Neural cell (in vitro differentiated cells): ENCODE data around the gene COL5A1. TPM values are rescaled to one million over a fixed set of nuclear protein-coding genes. Genes with fewer than 3 reads are reported as not detected.

Experiments used
- H2AFZ ChIP-seq: fragments of 200-600, 300-800 bp; sonication (generic), shearing (Covaris generic); 2 replicates; pipeline ENCODE4 v1.6.0; 2014; ENCODE audit warnings: low read depth, mild to moderate bottlenecking, antibody characterized with exemption, low read length, moderate library complexity
- H3F3A ChIP-seq: fragments of 200-600 bp; shearing (Covaris generic); 2 replicates; pipeline ENCODE4 v1.6.1; 2016; ENCODE audit warnings: mild to moderate bottlenecking, moderate library complexity, mixed read lengths, antibody characterized with exemption, low read length; ENCODE audit not compliant: insufficient read depth, poor library complexity, severe bottlenecking
- H3K27ac ChIP-seq: fragments of 200-600, 300-800 bp; sonication (generic), shearing (Covaris generic); 2 replicates; pipeline ENCODE4 v1.5.1; 2014; ENCODE audit warnings: mild to moderate bottlenecking, low read length, moderate library complexity
- H3K27me3 ChIP-seq: fragments of 300-800, 200-600 bp; sonication (generic), shearing (Covaris generic); 2 replicates; pipeline ENCODE4 v1.6.0; 2014; ENCODE audit warnings: mild to moderate bottlenecking, low read depth, low read length, moderate library complexity; ENCODE audit not compliant: insufficient read depth
- H3K36me3 ChIP-seq: fragments of 300-800, 200-600 bp; sonication (generic), shearing (Covaris generic); 2 replicates; pipeline ENCODE4 v1.5.1; 2014; ENCODE audit warnings: mild to moderate bottlenecking, antibody characterized with exemption, low read length, moderate library complexity; ENCODE audit not compliant: insufficient read depth
- H3K4me2 ChIP-seq: fragments of 300-800, 200-600 bp; sonication (generic), shearing (Covaris generic); 2 replicates; pipeline ENCODE4 v1.6.0; 2014; ENCODE audit warnings: mild to moderate bottlenecking, low read length
- H3K4me3 ChIP-seq: fragments of 300-800, 200-600 bp; sonication (generic), shearing (Covaris generic); 2 replicates; pipeline ENCODE4 v1.5.1; 2014; ENCODE audit warnings: mild to moderate bottlenecking, low read length, moderate library complexity
- H3K79me2 ChIP-seq: fragments of 200-600 bp; shearing (Covaris generic); replicated peaks from 2 replicates; pipeline ENCODE4 v1.6.0; 2014; ENCODE audit warnings: mild to moderate bottlenecking, low read length, moderate library complexity; ENCODE audit not compliant: insufficient read depth
- H3K9ac ChIP-seq: fragments of 300-800, 200-600 bp; sonication (generic), shearing (Covaris generic); 2 replicates; pipeline ENCODE4 v1.6.1; 2016; ENCODE audit warnings: mild to moderate bottlenecking, low read length, mixed read lengths
- H3K9me2 ChIP-seq: fragments of 200-600 bp; shearing (Covaris generic); 2 replicates; pipeline ENCODE4 v1.6.1; 2016; ENCODE audit warnings: mild to moderate bottlenecking, low read length, mixed read lengths; ENCODE audit not compliant: insufficient read depth
- H3K9me3 ChIP-seq: fragments of 200-600, 300-800 bp; sonication (generic), shearing (Covaris generic); 2 replicates; pipeline ENCODE4 v1.6.1; 2016; ENCODE audit warnings: mild to moderate bottlenecking, mixed run types, low read length, moderate library complexity, mixed read lengths
- H4K20me1 ChIP-seq: fragments of 200-600 bp; shearing (Covaris generic); 2 replicates; pipeline ENCODE4 v1.6.1; 2016; ENCODE audit warnings: mild to moderate bottlenecking, mixed run types; ENCODE audit not compliant: insufficient read depth
- EP300 ChIP-seq: fragments of 450-650 bp; conservative IDR thresholded peaks from 2 replicates; pipeline ENCODE4 v1.6.1; 2014; ENCODE audit warnings: antibody characterized with exemption, mild to moderate bottlenecking, moderate library complexity; ENCODE audit not compliant: poor library complexity, severe bottlenecking
- EZH2 ChIP-seq: fragments of 200-600, 300-800 bp; shearing (Covaris generic), sonication (generic); IDR thresholded peaks from 2 replicates; pipeline ENCODE4 v1.6.1; 2014; ENCODE audit warnings: antibody characterized with exemption, low read length, borderline replicate concordance, mild to moderate bottlenecking; ENCODE audit not compliant: insufficient read depth, poor library complexity, severe bottlenecking
- MXI1 ChIP-seq: fragments of 450-650 bp; conservative IDR thresholded peaks from 2 replicates; pipeline ENCODE4 v1.6.1; 2014; ENCODE audit warnings: antibody characterized with exemption, mild to moderate bottlenecking; ENCODE audit not compliant: poor library complexity, severe bottlenecking
- POLR2AphosphoS5 ChIP-seq: IDR thresholded peaks from 2 replicates; pipeline ENCODE4 v1.6.1; 2012
- RAD21 ChIP-seq: fragments of 450-650 bp; conservative IDR thresholded peaks from 2 replicates; pipeline ENCODE4 v1.6.1; 2014; ENCODE audit warnings: antibody characterized with exemption, mild to moderate bottlenecking, moderate library complexity
- SMC3 ChIP-seq: fragments of 450-650 bp; conservative IDR thresholded peaks from 2 replicates; pipeline ENCODE4 v1.6.1; 2014; ENCODE audit warnings: antibody characterized with exemption, mild to moderate bottlenecking, moderate library complexity; ENCODE audit not compliant: poor library complexity
- TAF1 ChIP-seq: IDR thresholded peaks from 2 replicates; pipeline ENCODE4 v1.6.1; 2012; ENCODE audit warnings: low read depth
- polyA plus RNA-seq: library from polyadenylated mRNA; depleted of rRNA; stranded (reverse); fragments of >200 nt; gene quantifications from 2 replicates; pipeline ENCODE4 v1.2.3, GENCODE V29; 2014
- TF ChIP-seq, protein P1 (sequence below): IDR thresholded peaks from 2 replicates; pipeline ENCODE4 v1.6.1; 2012; ENCODE audit warnings: borderline replicate concordance
- TF ChIP-seq, protein P2 (sequence below): fragments of 450-650 bp; IDR thresholded peaks from 2 replicates; pipeline ENCODE4 v1.5.1; 2014; ENCODE audit warnings: antibody characterized with exemption, mild to moderate bottlenecking, moderate library complexity; ENCODE audit not compliant: poor library complexity, severe bottlenecking

The COL5A1 gene
- polyA plus RNA-seq, 1 donor from 2014 or later = not detected

DNA sequence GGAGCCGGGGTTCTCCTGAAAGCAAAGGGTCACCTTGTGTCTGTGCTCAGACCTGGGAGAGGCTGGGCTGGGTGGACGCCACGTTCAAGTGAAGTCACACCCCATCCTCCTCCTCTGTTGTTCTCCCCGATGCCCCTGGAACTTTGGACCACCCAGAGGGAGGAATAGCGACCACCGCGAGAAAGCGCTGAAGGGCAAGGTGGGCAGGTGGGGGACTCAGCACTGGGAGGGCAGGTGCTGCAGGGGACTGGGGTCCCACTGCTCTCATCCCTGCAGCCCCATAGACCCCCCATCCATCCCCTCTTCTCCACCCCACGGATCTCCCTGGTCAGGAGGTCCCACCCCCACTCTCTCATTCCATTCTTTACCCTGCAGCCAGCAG is 48.8 kb upstream of the COL5A1 start:
- Histone ChIP-seq H3K4me3 (no peak overlapping the region), H4K20me1 (no peaks in the 10 kb centered on the region), H3K4me2 (no peak overlapping the region), H3K27ac (no peak overlapping the region), H3F3A (no peaks in the 10 kb centered on the region), H3K9me3 (no peaks in the 10 kb centered on the region), H3K36me3 (no peaks in the 10 kb centered on the region), H3K9me2 (no peaks in the 10 kb centered on the region), H3K9ac (no peak overlapping the region), H3K79me2 (no peaks in the 10 kb centered on the region), H2AFZ (no peak overlapping the region), H3K27me3 (no peaks in the 10 kb centered on the region)
- TF ChIP-seq POLR2AphosphoS5 (no peak), EP300 (no peak), EZH2 (no peak), TAF1 (no peak), RAD21 (no peak), SMC3 (no peak), MXI1 (no peak)
- TF ChIP-seq, protein P1, sequence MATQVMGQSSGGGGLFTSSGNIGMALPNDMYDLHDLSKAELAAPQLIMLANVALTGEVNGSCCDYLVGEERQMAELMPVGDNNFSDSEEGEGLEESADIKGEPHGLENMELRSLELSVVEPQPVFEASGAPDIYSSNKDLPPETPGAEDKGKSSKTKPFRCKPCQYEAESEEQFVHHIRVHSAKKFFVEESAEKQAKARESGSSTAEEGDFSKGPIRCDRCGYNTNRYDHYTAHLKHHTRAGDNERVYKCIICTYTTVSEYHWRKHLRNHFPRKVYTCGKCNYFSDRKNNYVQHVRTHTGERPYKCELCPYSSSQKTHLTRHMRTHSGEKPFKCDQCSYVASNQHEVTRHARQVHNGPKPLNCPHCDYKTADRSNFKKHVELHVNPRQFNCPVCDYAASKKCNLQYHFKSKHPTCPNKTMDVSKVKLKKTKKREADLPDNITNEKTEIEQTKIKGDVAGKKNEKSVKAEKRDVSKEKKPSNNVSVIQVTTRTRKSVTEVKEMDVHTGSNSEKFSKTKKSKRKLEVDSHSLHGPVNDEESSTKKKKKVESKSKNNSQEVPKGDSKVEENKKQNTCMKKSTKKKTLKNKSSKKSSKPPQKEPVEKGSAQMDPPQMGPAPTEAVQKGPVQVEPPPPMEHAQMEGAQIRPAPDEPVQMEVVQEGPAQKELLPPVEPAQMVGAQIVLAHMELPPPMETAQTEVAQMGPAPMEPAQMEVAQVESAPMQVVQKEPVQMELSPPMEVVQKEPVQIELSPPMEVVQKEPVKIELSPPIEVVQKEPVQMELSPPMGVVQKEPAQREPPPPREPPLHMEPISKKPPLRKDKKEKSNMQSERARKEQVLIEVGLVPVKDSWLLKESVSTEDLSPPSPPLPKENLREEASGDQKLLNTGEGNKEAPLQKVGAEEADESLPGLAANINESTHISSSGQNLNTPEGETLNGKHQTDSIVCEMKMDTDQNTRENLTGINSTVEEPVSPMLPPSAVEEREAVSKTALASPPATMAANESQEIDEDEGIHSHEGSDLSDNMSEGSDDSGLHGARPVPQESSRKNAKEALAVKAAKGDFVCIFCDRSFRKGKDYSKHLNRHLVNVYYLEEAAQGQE = no peak
- TF ChIP-seq, protein P2, sequence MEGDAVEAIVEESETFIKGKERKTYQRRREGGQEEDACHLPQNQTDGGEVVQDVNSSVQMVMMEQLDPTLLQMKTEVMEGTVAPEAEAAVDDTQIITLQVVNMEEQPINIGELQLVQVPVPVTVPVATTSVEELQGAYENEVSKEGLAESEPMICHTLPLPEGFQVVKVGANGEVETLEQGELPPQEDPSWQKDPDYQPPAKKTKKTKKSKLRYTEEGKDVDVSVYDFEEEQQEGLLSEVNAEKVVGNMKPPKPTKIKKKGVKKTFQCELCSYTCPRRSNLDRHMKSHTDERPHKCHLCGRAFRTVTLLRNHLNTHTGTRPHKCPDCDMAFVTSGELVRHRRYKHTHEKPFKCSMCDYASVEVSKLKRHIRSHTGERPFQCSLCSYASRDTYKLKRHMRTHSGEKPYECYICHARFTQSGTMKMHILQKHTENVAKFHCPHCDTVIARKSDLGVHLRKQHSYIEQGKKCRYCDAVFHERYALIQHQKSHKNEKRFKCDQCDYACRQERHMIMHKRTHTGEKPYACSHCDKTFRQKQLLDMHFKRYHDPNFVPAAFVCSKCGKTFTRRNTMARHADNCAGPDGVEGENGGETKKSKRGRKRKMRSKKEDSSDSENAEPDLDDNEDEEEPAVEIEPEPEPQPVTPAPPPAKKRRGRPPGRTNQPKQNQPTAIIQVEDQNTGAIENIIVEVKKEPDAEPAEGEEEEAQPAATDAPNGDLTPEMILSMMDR = no peak

DNA sequence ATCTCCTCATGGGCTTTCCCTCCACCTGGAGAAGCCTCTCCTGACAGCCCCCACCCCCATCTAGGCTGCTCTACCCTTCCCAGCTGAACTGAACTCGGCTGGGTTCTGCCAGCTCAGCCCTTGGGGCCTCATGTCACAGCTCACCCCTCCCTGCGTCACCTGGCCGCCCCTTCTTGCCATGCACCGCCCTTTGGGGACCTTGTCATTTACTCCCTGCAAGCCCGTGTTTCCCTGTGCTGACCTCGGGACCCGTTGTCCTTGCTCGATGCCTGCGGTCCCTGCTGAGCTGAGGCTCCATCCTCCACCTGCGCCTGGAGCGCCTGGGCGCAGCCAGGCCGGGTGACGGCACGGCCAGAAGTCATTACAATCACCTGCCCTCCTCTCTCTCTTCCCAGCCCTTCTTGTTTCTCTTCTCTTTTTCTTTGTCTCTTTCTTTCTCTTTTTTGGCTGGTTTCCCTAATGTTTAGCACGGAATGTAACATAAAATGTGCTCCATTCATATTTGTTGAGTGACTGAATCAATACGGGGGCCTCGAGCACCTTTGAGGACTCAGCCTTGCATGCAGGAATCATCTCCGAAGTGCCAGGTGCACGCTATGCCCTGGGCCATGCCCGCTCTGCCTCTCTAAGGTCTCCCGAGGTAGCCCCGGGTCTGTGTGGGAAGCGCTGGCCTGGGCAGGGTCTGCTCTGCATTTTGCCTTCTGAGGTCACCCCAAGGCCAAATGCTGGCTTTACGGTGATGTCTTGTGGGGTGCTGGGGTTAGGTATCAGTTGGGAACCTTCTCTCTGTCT is 48.1 kb upstream of the COL5A1 start:
- TF ChIP-seq TAF1 (no peak), EZH2 (no peak), RAD21 (no peak), MXI1 (no peak), POLR2AphosphoS5 (no peak), SMC3 (no peak), EP300 (no peak)
- TF ChIP-seq, protein P1 = no peak
- TF ChIP-seq, protein P2 = no peak
- no peak overlapping the region for H3K27ac ChIP-seq
- H3K9me2 ChIP-seq = no peaks in the 10 kb centered on the region
- no peaks in the 10 kb centered on the region for H3K79me2 ChIP-seq
- H3K4me3 ChIP-seq = no peak overlapping the region
- no peak overlapping the region for H2AFZ ChIP-seq
- H3K27me3 ChIP-seq = no peaks in the 10 kb centered on the region
- no peak overlapping the region for H3K9ac ChIP-seq
- H3F3A ChIP-seq = no peaks in the 10 kb centered on the region
- H3K4me2 ChIP-seq = no peak overlapping the region
- H3K36me3 ChIP-seq = no peaks in the 10 kb centered on the region
- H4K20me1 ChIP-seq = no peaks in the 10 kb centered on the region
- H3K9me3 ChIP-seq = no peaks in the 10 kb centered on the region
